SU-DHL-6 (cell line): ENCODE data around the gene ATP2A3.

Experiments used
- H2AFZ ChIP-seq: fragments of 200-600 bp; sonication (generic); 2 replicates; pipeline ENCODE4 v1.6.1; 2014; ENCODE audit warnings: low read depth, mild to moderate bottlenecking, moderate library complexity, mixed read lengths, antibody characterized with exemption, low read length; ENCODE audit not compliant: severe bottlenecking
- H3F3A ChIP-seq: fragments of 200-600 bp; shearing (Covaris generic); 2 replicates; pipeline ENCODE4 v1.6.0; 2016; ENCODE audit warnings: antibody characterized with exemption, mild to moderate bottlenecking; ENCODE audit not compliant: insufficient read depth
- H3K27ac ChIP-seq: fragments of 200-600 bp; sonication (generic); 2 replicates; pipeline ENCODE4 v1.5.1; 2016; ENCODE audit warnings: low read depth, mild to moderate bottlenecking, low read length, moderate library complexity, mixed read lengths
- H3K27me3 ChIP-seq: fragments of 200-600 bp; sonication (generic), shearing (Covaris generic); 2 replicates; pipeline ENCODE4 v1.6.0; 2014; ENCODE audit warnings: mild to moderate bottlenecking, low read length
- H3K36me3 ChIP-seq: fragments of 200-600 bp; sonication (generic); 2 replicates; pipeline ENCODE4 v1.6.1; 2014; ENCODE audit warnings: mild to moderate bottlenecking, low read length, mixed read lengths
- H3K4me2 ChIP-seq: fragments of 300-600, 200-600 bp; shearing (Covaris generic), sonication (generic); 2 replicates; pipeline ENCODE4 v1.6.0; 2014; ENCODE audit warnings: low read length, low read depth, mild to moderate bottlenecking; ENCODE audit not compliant: poor library complexity, severe bottlenecking
- H3K4me3 ChIP-seq: fragments of 200-600 bp; sonication (generic); 2 replicates; pipeline ENCODE4 v1.5.1; 2014; ENCODE audit warnings: antibody characterized with exemption, low read length, mild to moderate bottlenecking, mixed read lengths; ENCODE audit not compliant: insufficient read depth, poor library complexity, severe bottlenecking
- H3K79me2 ChIP-seq: fragments of 200-600 bp; sonication (generic); 2 replicates; pipeline ENCODE4 v1.6.1; 2014; ENCODE audit warnings: mild to moderate bottlenecking, low read length, moderate library complexity; ENCODE audit not compliant: insufficient read depth
- H3K9ac ChIP-seq: fragments of 200-600 bp; sonication (generic); 2 replicates; pipeline ENCODE4 v1.7.0; 2014; ENCODE audit warnings: mild to moderate bottlenecking, low read length
- H3K9me2 ChIP-seq: fragments of 200-600 bp; sonication (generic); replicated peaks from 2 replicates; pipeline ENCODE4 v1.6.1; 2014; ENCODE audit warnings: low read length; ENCODE audit not compliant: insufficient read depth
- H3K9me3 ChIP-seq: fragments of 200-600 bp; sonication (generic); 2 replicates; pipeline ENCODE4 v1.6.1; 2014; ENCODE audit warnings: low read length, mixed read lengths; ENCODE audit not compliant: insufficient read depth
- H4K20me1 ChIP-seq: fragments of 200-600 bp; sonication (generic); 2 replicates; pipeline ENCODE4 v1.6.1; 2014; ENCODE audit warnings: low read depth, mild to moderate bottlenecking, antibody characterized with exemption, low read length, moderate library complexity, mixed read lengths
- CTCF ChIP-seq: fragments of 200-600 bp; sonication (generic); IDR thresholded peaks from one replicate; pipeline ENCODE4 v1.5.1; 2017; ENCODE audit warnings: antibody characterized with exemption, mild to moderate bottlenecking, low read length, moderate library complexity; ENCODE audit not compliant: insufficient read depth, poor library complexity, severe bottlenecking
- EZH2phosphoT487 ChIP-seq: fragments of 200-600 bp; sonication (generic), shearing (Covaris generic); conservative IDR thresholded peaks from 2 replicates; pipeline ENCODE4 v1.6.1; 2018; ENCODE audit warnings: mild to moderate bottlenecking, antibody characterized with exemption, low read length, moderate library complexity, mixed read lengths

The ATP2A3 gene

GRCh38 chr17:3924512-3925350 lies 39.5 kb downstream of the ATP2A3 start:
- Histone ChIP-seq H3K9me2 (no peaks in the 10 kb centered on the region), H3K4me2 (no peak overlapping the region), H4K20me1 (no peaks in the 10 kb centered on the region; the same call in 1 of the 2 replicates), H3K36me3 (no peaks in the 10 kb centered on the region), H3K27me3 (no peaks in the 10 kb centered on the region), H3K79me2 (no peaks in the 10 kb centered on the region), H3K9me3 (no peaks in the 10 kb centered on the region), H3F3A (peaks cover 19% of the 10 kb centered on the region; the same call in 1 of the 2 replicates), H3K4me3 (no peak overlapping the region), H3K9ac (no peak overlapping the region), H3K27ac (no peak overlapping the region), H2AFZ (no peak overlapping the region)
- TF ChIP-seq CTCF, result no peak
- no peak for TF ChIP-seq EZH2phosphoT487

- no peaks in the 10 kb centered on the region for H3K27me3 ChIP-seq
- TF ChIP-seq EZH2phosphoT487 (no peak), CTCF (no peak)
- H3K4me2 ChIP-seq, result no peak overlapping the region
- H3F3A ChIP-seq, result peaks cover 19% of the 10 kb centered on the region; the same call in 1 of the 2 replicates
- no peaks in the 10 kb centered on the region for H3K36me3 ChIP-seq
- no peaks in the 10 kb centered on the region for H3K9me3 ChIP-seq
- H4K20me1 ChIP-seq, result no peaks in the 10 kb centered on the region; the same call in 1 of the 2 replicates
- H3K4me3 ChIP-seq, result no peak overlapping the region
- H2AFZ ChIP-seq, result no peak overlapping the region
- H3K9ac ChIP-seq, result no peak overlapping the region
- no peaks in the 10 kb centered on the region for H3K79me2 ChIP-seq
- peak overlapping the region; percentile 46 for H3K27ac ChIP-seq
- H3K9me2 ChIP-seq, result no peaks in the 10 kb centered on the region
Measured at GRCh38 chr17:3923466-3924190, 40.6 kb downstream of the ATP2A3 start.

GRCh38 chr17:3922765-3923164 lies 41.5 kb downstream of the ATP2A3 start:
- H3K27ac ChIP-seq, result peak overlapping the region; percentile 46; the same call in 1 of the 2 replicates
- TF ChIP-seq CTCF (no peak), EZH2phosphoT487 (no peak)
- no peaks in the 10 kb centered on the region; the same call in 1 of the 2 replicates for H4K20me1 ChIP-seq
- no peaks in the 10 kb centered on the region for H3K79me2 ChIP-seq
- no peak overlapping the region for H3K4me2 ChIP-seq
- H3K27me3 ChIP-seq, result no peaks in the 10 kb centered on the region
- no peak overlapping the region for H3K9ac ChIP-seq
- no peaks in the 10 kb centered on the region for H3K9me3 ChIP-seq
- H2AFZ ChIP-seq, result no peak overlapping the region
- H3F3A ChIP-seq, result peaks cover 19% of the 10 kb centered on the region; the same call in 1 of the 2 replicates
- H3K36me3 ChIP-seq, result no peaks in the 10 kb centered on the region
- H3K9me2 ChIP-seq, result no peaks in the 10 kb centered on the region
- no peak overlapping the region for H3K4me3 ChIP-seq
